ENCODE results near the gene ADTRP.

DNA sequence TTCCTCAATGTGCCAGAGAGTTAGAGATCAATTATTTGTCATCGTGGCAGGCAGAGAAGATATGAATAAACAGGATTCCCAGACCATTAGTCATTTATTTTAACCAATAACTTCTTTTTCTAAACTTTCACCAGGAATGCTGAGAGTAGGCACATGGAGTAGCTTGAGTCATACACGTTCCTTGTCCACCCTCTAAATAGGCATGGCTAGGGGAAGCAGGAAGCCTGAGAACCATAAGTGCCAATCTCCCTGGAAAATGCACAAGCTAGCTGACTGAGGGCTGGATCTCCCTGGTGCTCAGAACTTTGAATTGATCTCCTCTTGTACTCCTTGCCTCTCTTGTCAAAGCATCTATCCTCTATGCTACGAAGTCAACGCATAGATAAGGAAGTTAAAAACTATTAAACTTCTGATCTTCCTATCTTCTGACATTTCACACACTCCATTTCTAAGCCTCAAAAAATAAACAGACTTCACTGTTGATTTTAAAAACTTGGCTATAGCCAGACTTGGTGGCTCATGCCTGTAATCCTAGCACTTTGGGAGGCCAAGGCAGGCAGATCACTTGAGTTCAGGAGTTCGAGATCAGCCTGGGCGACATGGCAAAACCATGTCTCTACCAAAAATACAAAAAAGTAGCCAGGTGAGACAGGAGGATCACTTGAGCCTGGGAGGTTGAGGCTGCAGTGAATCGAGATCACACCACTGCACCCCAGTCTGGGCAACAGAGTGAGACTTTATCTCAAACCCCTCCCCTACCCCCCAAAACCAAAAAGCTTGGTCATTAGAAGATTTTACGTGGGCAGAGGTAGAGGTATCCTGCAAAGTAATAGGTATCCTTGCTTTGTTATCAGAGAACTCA lies 11.8 kb downstream of the ADTRP start:
- no peak for TF ChIP-seq POLR2A (IDR thresholded peaks at IDR 0.05)
- TF ChIP-seq, protein P1, sequence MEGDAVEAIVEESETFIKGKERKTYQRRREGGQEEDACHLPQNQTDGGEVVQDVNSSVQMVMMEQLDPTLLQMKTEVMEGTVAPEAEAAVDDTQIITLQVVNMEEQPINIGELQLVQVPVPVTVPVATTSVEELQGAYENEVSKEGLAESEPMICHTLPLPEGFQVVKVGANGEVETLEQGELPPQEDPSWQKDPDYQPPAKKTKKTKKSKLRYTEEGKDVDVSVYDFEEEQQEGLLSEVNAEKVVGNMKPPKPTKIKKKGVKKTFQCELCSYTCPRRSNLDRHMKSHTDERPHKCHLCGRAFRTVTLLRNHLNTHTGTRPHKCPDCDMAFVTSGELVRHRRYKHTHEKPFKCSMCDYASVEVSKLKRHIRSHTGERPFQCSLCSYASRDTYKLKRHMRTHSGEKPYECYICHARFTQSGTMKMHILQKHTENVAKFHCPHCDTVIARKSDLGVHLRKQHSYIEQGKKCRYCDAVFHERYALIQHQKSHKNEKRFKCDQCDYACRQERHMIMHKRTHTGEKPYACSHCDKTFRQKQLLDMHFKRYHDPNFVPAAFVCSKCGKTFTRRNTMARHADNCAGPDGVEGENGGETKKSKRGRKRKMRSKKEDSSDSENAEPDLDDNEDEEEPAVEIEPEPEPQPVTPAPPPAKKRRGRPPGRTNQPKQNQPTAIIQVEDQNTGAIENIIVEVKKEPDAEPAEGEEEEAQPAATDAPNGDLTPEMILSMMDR (IDR thresholded peaks at IDR 0.05) = no peak

Data from ovary (tissue), 3 donors.